GM19452 (cell line): ENCODE data around the gene PIKFYVE.
A peak's percentile ranks its signal among the peaks of the same experiment; 100 is the strongest.
"Not testable (repeated sequence)": the region's sequence is repeated elsewhere in the genome, so short reads cannot be mapped to it uniquely, and the experiment has no call there.

ENCODE experiments used
- ATAC-seq: cut with Tn5 transposase; IDR thresholded peaks from one replicate; pipeline ENCODE4 v1.9.1; 2021; ENCODE audit not compliant: unreplicated experiment

The PIKFYVE gene

DNA sequence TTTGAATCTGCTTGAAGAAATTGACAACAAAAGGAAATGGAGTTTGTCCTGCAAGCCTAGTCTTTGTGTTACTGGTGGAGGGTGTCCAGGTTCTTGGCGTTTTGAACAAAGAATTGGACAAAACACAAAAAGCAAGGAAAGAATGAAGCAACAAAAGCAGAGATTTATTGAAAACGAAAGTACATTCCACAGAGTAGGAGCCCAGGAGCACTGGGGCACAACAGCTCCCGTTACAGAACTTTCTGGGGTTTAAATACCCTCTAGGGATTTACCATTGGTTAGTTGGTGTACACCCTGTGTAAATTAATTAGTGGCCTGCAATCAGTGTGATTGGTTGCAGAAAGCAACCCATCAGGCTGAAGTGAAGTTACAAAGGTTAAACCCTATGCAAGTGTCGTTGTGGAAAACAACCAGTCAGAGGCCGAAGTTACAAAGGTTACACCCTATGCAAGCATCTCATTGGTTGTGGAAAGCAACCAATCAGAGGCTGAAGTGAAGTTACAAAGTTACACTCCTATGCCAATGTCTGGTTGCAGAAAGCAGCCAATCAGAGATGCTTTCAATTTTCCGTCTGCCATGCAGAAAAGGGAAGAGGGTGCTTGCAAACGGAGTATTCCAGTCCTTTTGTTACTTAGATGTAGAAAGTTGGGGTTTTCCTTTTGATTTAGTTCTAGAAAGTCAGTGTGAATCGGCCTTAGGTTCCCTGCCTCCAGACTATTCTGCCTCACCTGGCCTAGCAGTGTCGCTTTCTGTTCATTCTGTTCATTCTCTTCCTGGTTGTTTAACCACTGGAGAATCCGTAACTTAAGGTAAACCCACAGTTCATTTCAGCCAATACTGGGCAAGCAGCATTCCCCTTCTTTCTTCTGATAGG, 92.9 kb downstream of the PIKFYVE start:
- no peak for ATAC-seq

DNA sequence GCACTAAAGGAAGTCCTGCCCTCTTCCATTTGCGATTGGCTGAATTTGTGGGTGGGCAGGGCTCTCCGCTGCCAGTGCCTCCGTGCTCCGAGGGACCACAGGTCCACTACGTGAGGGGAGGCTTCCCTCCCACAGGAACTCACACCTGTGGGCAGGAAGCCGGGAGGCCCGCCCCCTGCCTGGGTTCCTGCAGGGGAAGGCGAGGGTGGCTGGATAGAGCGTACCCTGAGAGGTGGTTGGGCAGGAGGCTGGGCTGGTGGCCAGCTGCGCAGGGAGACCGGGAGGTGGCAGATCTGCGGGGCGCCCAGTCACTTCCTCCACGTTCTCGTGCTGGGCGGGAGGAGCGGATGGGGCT, 93.6 kb downstream of the PIKFYVE start:
- ATAC-seq, result no peak

DNA sequence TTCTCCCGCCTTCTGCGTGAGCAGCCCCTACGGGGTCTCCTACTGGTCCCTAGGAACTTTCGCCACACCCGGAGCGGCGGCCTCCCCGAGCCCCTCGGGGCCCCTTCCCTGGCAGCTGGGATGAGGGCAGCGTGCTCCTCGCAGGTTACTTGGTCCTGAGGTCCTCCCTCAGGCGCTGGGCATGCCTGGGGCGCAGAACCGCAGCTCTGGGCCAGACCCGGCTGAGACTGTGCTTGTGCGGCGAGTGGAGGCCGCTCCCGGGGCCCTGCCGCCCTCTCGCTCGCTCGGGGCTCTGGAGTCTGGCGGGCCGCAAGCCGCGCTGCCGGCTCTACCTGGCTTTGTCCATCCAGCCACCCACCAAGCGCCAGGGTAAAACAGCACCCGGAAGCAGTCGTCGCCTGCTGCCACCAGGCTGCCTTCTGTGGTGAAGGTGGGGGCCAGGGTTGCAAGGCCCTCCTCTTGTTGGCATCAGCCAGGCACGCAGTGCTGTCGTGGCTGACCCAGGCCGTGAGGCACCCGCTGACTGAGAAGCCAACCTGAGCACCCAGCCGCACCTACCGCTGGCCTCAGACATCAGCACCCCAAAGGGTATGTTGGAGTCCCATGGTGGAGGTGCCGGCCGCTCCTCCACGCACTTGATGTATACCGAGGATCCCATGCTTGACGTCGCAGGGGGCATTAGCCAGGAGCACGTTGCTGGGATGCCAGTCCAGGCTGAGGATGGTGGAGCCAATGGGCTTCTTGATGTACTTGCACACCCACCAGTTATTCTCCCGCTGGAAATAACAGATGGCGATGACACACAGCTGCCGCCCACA, 94.4 kb downstream of the PIKFYVE start:
- ATAC-seq, result no peak

DNA sequence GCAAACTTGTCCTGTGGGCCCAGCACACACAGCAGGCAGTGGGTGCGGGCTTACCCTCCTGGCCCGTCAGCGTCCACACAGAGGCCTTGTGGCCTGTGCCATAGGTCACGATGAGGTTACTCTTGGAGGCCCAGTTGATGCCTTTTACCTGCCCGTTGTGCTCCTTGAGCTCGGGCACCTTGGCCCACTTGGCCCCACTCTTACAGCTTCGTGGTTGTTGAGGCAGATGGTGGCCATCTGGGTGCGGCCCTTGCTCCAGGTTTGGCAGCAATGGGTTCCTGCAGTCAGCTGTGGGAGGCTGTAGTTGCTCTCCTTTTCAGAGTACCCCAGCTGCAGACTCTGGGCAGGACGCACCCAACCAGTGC, 95.0 kb downstream of the PIKFYVE start:
- ATAC-seq, result no peak

DNA sequence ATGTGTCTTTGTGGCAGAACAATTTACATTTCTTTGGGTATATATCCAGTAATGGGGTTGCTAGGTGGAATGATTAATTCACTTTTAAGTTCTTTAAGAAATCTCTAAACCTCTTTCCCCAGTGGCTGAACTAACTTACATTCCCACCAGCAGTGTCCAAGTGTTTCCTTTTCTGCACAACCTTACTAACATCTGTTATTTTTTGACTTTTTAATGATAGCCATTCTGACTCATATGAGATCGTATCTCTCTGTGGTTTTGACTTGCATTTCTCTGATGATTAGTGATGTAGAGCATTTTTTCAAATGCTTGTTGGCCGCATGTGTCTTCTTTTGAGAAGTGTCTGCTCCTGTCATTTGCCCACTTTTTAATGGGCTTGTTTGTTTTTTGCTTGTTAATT, 97.4 kb downstream of the PIKFYVE start:
- ATAC-seq, result peak; percentile 74

DNA sequence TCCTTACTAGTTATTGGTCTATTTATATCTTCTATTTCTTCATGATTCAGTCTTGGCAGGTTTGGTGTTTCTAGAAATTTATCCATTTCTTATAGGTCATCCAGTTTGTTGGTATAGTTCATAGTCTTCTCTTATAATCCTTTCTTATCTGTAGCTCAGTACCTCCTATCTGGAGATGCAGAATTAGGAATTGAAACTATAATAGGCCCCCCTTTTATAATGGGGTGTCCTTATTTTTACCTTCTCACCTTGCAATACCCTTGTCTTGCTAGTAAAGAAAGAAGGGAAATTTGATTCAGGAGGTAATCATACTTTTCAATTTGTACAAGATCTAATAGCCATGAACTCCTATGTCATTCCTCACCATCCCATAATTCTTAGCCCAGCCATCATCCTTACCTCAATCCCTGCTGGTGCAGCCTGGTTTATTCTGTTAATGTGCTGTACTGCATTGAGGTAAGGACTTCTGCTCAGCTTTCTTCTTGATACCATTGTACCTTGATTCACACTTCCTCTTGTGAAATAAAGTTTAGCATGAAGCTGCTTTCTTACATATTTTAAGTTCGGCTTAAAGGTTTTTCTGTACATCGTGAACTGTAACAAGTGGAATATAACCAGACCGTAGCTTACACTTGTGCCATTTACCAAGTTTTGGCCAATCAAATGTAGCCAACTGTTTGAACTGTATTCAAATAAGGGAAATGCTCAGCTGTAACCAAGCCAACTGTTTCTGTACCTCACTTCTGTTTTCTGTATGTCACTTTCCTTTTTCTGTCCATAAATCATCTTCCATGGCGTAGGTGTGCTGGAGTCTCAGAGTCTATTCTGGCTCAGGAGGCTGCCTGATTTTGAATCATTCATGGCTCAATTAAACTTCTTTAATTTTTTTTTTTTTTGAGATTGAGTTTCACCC, 100.4 kb downstream of the PIKFYVE start:
- ATAC-seq, result peak; percentile 48

DNA sequence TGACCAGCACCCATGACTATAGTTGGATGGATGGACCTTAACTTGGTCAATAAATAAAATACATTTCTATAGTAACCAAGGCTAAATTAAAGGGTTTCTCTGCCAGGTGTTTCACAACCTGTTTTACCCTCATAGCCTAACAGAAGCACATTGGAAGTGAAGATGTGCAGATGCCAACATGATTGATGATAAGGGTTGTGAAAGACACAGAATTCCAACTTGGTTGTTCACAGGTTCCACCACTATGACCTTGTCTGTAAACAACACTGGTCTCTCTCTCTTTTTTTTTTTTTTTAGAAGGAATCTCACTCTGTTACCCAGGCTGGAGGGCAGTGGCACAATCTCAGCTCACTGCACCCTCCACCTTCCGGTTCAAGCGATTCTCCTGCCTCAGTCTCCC, 103.0 kb downstream of the PIKFYVE start:
- no peak for ATAC-seq

GRCh38 chr2:208370881-208371633, 105.0 kb downstream of the PIKFYVE start:
- no peak for ATAC-seq

GRCh38 chr2:208371634-208371935, 105.5 kb downstream of the PIKFYVE start:
- ATAC-seq, result no peak

DNA sequence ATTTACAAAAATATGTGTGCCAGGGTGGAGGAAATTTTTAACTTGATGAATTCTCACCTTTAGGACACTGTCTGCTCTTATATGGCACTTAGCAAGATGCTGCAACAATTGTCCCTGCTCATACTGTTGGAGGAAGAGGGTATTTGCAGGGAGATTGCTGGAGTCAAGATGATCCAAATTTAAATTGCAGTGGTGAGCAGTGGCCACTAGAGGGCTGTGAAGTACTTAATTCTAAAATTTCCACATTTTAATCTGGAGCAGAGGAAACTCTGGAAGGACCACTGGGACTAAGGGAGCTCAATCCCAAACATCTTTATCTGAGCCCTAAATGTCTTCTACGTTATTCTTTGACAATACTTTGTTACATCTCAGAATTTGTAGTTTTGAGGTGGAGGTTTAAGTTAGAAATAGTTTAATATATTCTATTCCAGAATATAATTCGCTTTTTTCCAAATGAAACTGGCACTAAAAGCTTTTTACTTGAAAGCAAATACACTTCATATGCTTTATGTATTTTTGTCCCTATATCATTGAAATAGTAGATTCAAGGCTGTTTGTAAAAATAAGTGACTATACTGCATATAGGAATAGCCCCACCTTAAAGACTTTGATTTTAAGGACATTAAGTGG, 107.5 kb downstream of the PIKFYVE start:
- ATAC-seq, result no peak

DNA sequence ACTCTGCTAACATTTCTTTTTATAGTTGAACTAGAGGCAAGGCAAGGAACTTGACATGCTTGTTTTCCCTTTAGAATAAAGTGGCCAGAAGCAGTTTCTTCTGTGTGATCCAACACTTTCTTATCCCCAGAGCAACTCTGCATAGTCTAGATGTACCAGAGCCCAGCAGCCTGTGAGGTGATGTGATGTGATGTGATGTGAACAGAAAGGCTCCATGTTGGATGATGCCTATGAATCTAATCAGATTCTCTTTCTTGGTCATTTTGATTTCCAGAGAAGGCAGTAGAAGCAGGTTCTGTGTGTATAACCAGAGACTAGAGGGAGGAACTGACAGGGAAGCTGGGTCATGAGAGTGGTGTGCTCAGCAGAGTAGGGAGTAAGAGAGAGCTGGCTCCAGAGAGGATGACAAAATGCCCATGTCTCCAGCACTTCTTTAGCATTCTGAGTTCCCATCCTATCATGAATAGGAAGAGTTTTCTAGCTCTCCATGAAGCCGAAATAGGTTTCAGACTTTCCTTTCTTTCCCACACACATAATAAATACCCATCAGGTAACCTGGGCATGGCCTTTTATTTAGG, 109.5 kb downstream of the PIKFYVE start:
- no peak for ATAC-seq

GRCh38 chr2:208377344-208377860, 111.3 kb downstream of the PIKFYVE start:
- ATAC-seq, result not testable (repeated sequence)

GRCh38 chr2:208379192-208379591, 113.1 kb downstream of the PIKFYVE start:
- ATAC-seq, result no peak

- no peak for ATAC-seq
Measured at GRCh38 chr2:208384637-208385036, 118.6 kb downstream of the PIKFYVE start.

DNA sequence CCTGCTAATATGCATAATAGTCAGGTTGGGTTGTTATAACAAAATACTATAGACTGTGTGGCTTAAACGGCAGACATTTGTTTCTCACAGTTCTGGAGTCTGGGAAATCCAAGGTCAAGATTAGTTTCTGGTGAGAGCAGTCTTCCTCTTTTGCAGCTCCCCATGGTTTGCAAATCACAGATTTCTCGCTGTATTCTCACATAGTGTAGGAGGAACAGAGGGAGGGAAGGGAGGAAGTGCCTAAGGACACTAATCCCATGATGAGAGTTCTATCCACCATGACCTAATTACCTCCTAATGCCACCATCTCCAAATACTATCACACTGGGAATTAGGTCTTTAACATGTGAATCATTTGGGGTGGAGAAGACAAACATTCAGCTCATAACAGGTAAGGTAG, 120.5 kb downstream of the PIKFYVE start:
- no peak for ATAC-seq

DNA sequence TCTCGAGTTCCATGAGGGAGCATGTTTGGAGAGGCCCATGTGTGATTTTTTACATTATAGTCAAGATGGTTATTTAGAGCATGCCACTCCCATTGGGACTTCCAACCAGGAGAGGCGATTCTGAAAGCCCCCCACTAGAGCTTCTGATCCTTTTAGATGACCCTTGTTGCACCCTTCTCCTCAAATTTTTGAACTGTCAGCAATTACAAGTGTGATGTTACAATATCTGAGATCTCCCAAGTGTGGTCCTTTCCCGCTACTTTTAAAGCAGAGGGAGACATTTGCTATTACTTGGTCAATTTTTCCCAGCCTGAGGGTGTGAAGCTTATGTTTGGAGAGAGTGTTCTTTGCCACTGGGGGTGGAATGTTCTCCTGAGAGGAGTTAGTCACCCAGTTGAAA, 123.9 kb downstream of the PIKFYVE start:
- no peak for ATAC-seq

GRCh38 chr2:208392300-208392699, 126.2 kb downstream of the PIKFYVE start:
- no peak for ATAC-seq

DNA sequence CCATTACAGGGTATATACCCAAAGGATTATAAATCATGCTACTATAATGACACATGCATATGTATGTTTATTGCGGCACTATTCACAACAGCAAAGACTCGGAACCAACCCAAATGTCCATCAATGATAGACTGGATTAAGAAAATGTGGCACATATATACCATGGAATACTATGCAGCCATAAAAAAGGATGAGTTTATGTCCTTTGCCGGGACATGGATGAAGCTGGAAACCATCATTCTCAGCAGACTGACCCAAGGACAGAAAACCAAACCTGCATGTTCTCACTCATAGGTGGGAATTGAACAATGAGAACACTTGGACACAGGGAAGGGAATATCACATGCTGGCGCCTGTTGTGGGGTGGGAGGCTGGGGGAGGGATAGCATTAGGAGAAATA, 130.7 kb downstream of the PIKFYVE start:
- ATAC-seq, result not testable (repeated sequence)

- no peak for ATAC-seq
Measured at GRCh38 chr2:208399201-208399600, 133.1 kb downstream of the PIKFYVE start.
